Gastrocnemius medialis (tissue), 4 donors: Measurements from ENCODE around the gene GPR22.

ENCODE experiments used
- POLR2A ChIP-seq, 2 donors: fragments of 450-650 bp; IDR thresholded peaks; one replicate each; pipeline ENCODE4 v1.6.1; 2017; ENCODE audit warnings: antibody characterized with exemption in 2 of 2, mild to moderate bottlenecking in 2 of 2, moderate library complexity in 2 of 2
- TF ChIP-seq, protein P1 (sequence below), 5 experiments: fragments of 450-650 bp in 3 of 5; fragments of 200-600 bp in 2 of 5; sonication (generic) in 2 of 5; IDR thresholded peaks in 4 of 5; conservative IDR thresholded peaks in 1 of 5; 1 replicate in 4 of 5; 2 replicates in 1 of 5; pipeline ENCODE4 v1.5.1; 2016 to 2019; ENCODE audit warnings: antibody characterized with exemption in 5 of 5, mild to moderate bottlenecking in 3 of 5, moderate library complexity in 3 of 5

DNA sequence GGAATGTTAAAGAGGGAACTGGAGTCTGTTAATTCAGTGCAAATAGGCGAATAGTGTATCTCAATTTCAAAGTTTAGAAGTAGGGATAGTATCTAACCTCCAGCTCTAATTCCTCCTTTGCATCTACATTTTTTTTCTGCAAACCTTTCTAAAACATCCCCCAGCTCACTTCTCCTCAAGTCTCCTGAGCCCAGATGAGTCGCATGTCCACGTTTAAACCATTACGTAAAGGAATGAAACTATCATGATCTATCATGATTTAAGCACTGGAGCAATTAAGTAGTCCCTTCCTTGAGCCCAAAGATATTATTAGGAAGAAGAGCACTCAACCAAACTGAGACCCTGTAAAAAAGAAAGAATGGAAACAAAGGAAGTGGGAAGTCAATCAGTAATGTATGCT, 29.9 kb downstream of the GPR22 start:
- TF ChIP-seq, protein P1, sequence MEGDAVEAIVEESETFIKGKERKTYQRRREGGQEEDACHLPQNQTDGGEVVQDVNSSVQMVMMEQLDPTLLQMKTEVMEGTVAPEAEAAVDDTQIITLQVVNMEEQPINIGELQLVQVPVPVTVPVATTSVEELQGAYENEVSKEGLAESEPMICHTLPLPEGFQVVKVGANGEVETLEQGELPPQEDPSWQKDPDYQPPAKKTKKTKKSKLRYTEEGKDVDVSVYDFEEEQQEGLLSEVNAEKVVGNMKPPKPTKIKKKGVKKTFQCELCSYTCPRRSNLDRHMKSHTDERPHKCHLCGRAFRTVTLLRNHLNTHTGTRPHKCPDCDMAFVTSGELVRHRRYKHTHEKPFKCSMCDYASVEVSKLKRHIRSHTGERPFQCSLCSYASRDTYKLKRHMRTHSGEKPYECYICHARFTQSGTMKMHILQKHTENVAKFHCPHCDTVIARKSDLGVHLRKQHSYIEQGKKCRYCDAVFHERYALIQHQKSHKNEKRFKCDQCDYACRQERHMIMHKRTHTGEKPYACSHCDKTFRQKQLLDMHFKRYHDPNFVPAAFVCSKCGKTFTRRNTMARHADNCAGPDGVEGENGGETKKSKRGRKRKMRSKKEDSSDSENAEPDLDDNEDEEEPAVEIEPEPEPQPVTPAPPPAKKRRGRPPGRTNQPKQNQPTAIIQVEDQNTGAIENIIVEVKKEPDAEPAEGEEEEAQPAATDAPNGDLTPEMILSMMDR (IDR thresholded peaks at IDR 0.05 in 4 of 5, conservative IDR thresholded peaks at IDR 0.05 in 1 of 5), result no peak
- no peak for TF ChIP-seq POLR2A (IDR thresholded peaks at IDR 0.05)
